NOMO-1 (cell line): Measurements from ENCODE around the gene SFT2D2.
A peak's percentile ranks its signal among the peaks of the same experiment; 100 is the strongest.

Experiments used
- DNase-seq, 2 experiments: peaks; one replicate each; lab custom pipeline; 2025; ENCODE audit not compliant: unreplicated experiment in 2 of 2; lab: John Stamatoyannopoulos, UW

The SFT2D2 gene

GRCh38 chr1:168263130-168263529 is 37.3 kb downstream of the SFT2D2 start:
- DNase-seq = no peak

- no peak for DNase-seq
Observed at GRCh38 chr1:168264296-168264695, 38.5 kb downstream of the SFT2D2 start.

- no peak for DNase-seq
Observed at GRCh38 chr1:168265596-168265995, 39.8 kb downstream of the SFT2D2 start.

GRCh38 chr1:168266644-168267186 is 40.9 kb downstream of the SFT2D2 start:
- no peak for DNase-seq

GRCh38 chr1:168271636-168272035 is 45.8 kb downstream of the SFT2D2 start:
- DNase-seq = no peak

GRCh38 chr1:168273575-168273974 is 47.8 kb downstream of the SFT2D2 start:
- DNase-seq = no peak

GRCh38 chr1:168279253-168279652 is 53.4 kb downstream of the SFT2D2 start:
- no peak for DNase-seq

- DNase-seq = no peak
Observed at GRCh38 chr1:168280296-168280927, 54.6 kb downstream of the SFT2D2 start, which contains the start of gene TBX19. Gene TBX19, plus strand, starts transcription at chr1:168280877. Its CDS starts 214 bp downstream, at chr1:168281091.

- no peak for DNase-seq
Observed at GRCh38 chr1:168281603-168282325, 56.0 kb downstream of the SFT2D2 start.

- DNase-seq = no peak
Observed at GRCh38 chr1:168285521-168285790, 59.7 kb downstream of the SFT2D2 start.

GRCh38 chr1:168285971-168286927 is 60.4 kb downstream of the SFT2D2 start:
- DNase-seq = no peak

GRCh38 chr1:168287237-168287664 is 61.4 kb downstream of the SFT2D2 start:
- DNase-seq = peak; percentile 30 to 78

- no peak for DNase-seq
Observed at GRCh38 chr1:168288311-168289052, 62.7 kb downstream of the SFT2D2 start.

GRCh38 chr1:168291222-168291837 is 65.5 kb downstream of the SFT2D2 start:
- no peak for DNase-seq

- no peak for DNase-seq
Observed at GRCh38 chr1:168293356-168293755, 67.6 kb downstream of the SFT2D2 start.

- DNase-seq = no peak
Observed at GRCh38 chr1:168295411-168296114, 69.8 kb downstream of the SFT2D2 start.

GRCh38 chr1:168297019-168297730 is 71.4 kb downstream of the SFT2D2 start:
- no peak for DNase-seq

GRCh38 chr1:168298446-168298845 is 72.6 kb downstream of the SFT2D2 start:
- no peak for DNase-seq

- no peak for DNase-seq
Observed at GRCh38 chr1:168300626-168301025, 74.8 kb downstream of the SFT2D2 start.
